ENCODE data around the gene KIF12. TPM values are rescaled to one million over a fixed set of nuclear protein-coding genes. Genes with fewer than 3 reads are reported as not detected.
A peak's percentile ranks its signal among the peaks of the same experiment; 100 is the strongest.

The KIF12 gene
- total RNA-seq, 1 experiment from 2014 or later: 6.3 TPM

- ChIA-PET POLR2A (ENCODE audit: unreplicated experiment) (no interaction called here), CTCF (no interaction called here)
- H3K36me3 ChIP-seq (ENCODE audit: low read depth, low read length): no peaks in the 10 kb centered on the region
- H3K27ac ChIP-seq (ENCODE audit: low read length): no peak overlapping the region
- no peak overlapping the region for H3K9ac ChIP-seq (ENCODE audit: low read length)
- H2AFZ ChIP-seq (ENCODE audit: low read length): no peak overlapping the region
- H3K9me3 ChIP-seq (ENCODE audit: low read length): no peaks in the 10 kb centered on the region
- H3K4me2 ChIP-seq (ENCODE audit: low read length): no peak overlapping the region
- no peak overlapping the region for H3K4me3 ChIP-seq (ENCODE audit: low read length)
- TF ChIP-seq EZH2 (IDR thresholded peaks at IDR 0.05; ENCODE audit: low read length, unreplicated experiment): no peak
- no peak for TF ChIP-seq EZH2phosphoT487 (IDR thresholded peaks at IDR 0.05; ENCODE audit: borderline replicate concordance, low read length)
- no peak for TF ChIP-seq CTCF (conservative IDR thresholded peaks at IDR 0.05; ENCODE audit: low read depth, low read length)
- no peaks in the 10 kb centered on the region for H4K20me1 ChIP-seq (ENCODE audit: low read length)
- H3F3A ChIP-seq (ENCODE audit: low read length, unreplicated experiment): no peaks in the 10 kb centered on the region
- ATAC-seq (no peak), DNase-seq (no peak)
- BruUV-seq (replicated peaks): no TSS peak
- H3K4me1 ChIP-seq (ENCODE audit: insufficient read depth, low read length): peaks cover 11% of the 10 kb centered on the region
- H3K9me2 ChIP-seq (replicated peaks; ENCODE audit: low read length): no peaks in the 10 kb centered on the region
- H3K79me2 ChIP-seq (ENCODE audit: low read length): no peaks in the 10 kb centered on the region
- intact Hi-C loops (cut with micrococcal nuclease): loop anchor here (1.0 to 2.0 kb wide), 2 partner anchors 27 to 74 kb away; partner anchors contain the start of gene COL27A1
- H3K27me3 ChIP-seq (ENCODE audit: low read length): no peaks in the 10 kb centered on the region
These were observed 17.6 kb downstream of the KIF12 start for GRCh38 chr9:114081441-114082016.

GRCh38 chr9:114080773-114081440, 18.2 kb downstream of the KIF12 start:
- Histone ChIP-seq H3K27me3 (ENCODE audit: low read length) (no peaks in the 10 kb centered on the region), H3K9ac (ENCODE audit: low read length) (no peak overlapping the region), H3K4me3 (ENCODE audit: low read length) (no peak overlapping the region), H3F3A (ENCODE audit: low read length, unreplicated experiment) (no peaks in the 10 kb centered on the region), H3K36me3 (ENCODE audit: low read depth, low read length) (no peaks in the 10 kb centered on the region), H3K9me2 (replicated peaks; ENCODE audit: low read length) (no peaks in the 10 kb centered on the region), H3K9me3 (ENCODE audit: low read length) (no peaks in the 10 kb centered on the region), H3K4me1 (ENCODE audit: insufficient read depth, low read length) (peaks cover 11% of the 10 kb centered on the region), H4K20me1 (ENCODE audit: low read length) (no peaks in the 10 kb centered on the region), H3K4me2 (ENCODE audit: low read length) (peak overlapping the region; percentile 49; the same call in 1 of the 2 replicates), H2AFZ (ENCODE audit: low read length) (no peak overlapping the region; the same call in 1 of the 2 replicates), H3K27ac (ENCODE audit: low read length) (no peak overlapping the region), H3K79me2 (ENCODE audit: low read length) (no peaks in the 10 kb centered on the region)
- BruUV-seq (replicated peaks): no TSS peak
- ChIA-PET CTCF (no interaction called here), POLR2A (ENCODE audit: unreplicated experiment) (no interaction called here)
- intact Hi-C loops (cut with micrococcal nuclease): no loop called here
- DNase-seq (peak; percentile 42), ATAC-seq (peak; percentile 62)
- TF ChIP-seq CTCF (conservative IDR thresholded peaks at IDR 0.05; ENCODE audit: low read depth, low read length): no peak
- TF ChIP-seq EZH2phosphoT487 (IDR thresholded peaks at IDR 0.05; ENCODE audit: borderline replicate concordance, low read length): no peak
- no peak for TF ChIP-seq EZH2 (IDR thresholded peaks at IDR 0.05; ENCODE audit: low read length, unreplicated experiment)

- no TSS peak for BruUV-seq (replicated peaks)
- no peaks in the 10 kb centered on the region for H3K9me3 ChIP-seq (ENCODE audit: low read length)
- peak; percentile 10 for DNase-seq
- no peak overlapping the region for H3K9ac ChIP-seq (ENCODE audit: low read length)
- no peaks in the 10 kb centered on the region for H3K27me3 ChIP-seq (ENCODE audit: low read length)
- H3K9me2 ChIP-seq (replicated peaks; ENCODE audit: low read length): no peaks in the 10 kb centered on the region
- peaks cover 11% of the 10 kb centered on the region for H3K4me1 ChIP-seq (ENCODE audit: insufficient read depth, low read length)
- H3K36me3 ChIP-seq (ENCODE audit: low read depth, low read length): no peaks in the 10 kb centered on the region
- CTCF ChIA-PET: no interaction called here
- POLR2A ChIA-PET (ENCODE audit: unreplicated experiment): no interaction called here
- H2AFZ ChIP-seq (ENCODE audit: low read length): no peak overlapping the region
- no peak overlapping the region for H3K4me3 ChIP-seq (ENCODE audit: low read length)
- no peaks in the 10 kb centered on the region for H4K20me1 ChIP-seq (ENCODE audit: low read length)
- no peaks in the 10 kb centered on the region for H3F3A ChIP-seq (ENCODE audit: low read length, unreplicated experiment)
- H3K4me2 ChIP-seq (ENCODE audit: low read length): peak overlapping the region; percentile 49; the same call in 1 of the 2 replicates
- TF ChIP-seq EZH2phosphoT487 (IDR thresholded peaks at IDR 0.05; ENCODE audit: borderline replicate concordance, low read length) (no peak), CTCF (conservative IDR thresholded peaks at IDR 0.05; ENCODE audit: low read depth, low read length) (no peak), EZH2 (IDR thresholded peaks at IDR 0.05; ENCODE audit: low read length, unreplicated experiment) (no peak)
- peak; percentile 35 for ATAC-seq
- intact Hi-C loops (cut with micrococcal nuclease): no loop called here
- no peak overlapping the region for H3K27ac ChIP-seq (ENCODE audit: low read length)
- no peaks in the 10 kb centered on the region for H3K79me2 ChIP-seq (ENCODE audit: low read length)
These were observed 18.8 kb downstream of the KIF12 start for GRCh38 chr9:114080195-114080772.

Measured in PC-3 (cell line).